Fibroblast of skin of back (primary cell): ENCODE measurements around the gene PLXNC1.

Source experiments
- DNase-seq: peaks from one replicate; pipeline ENCODE4 v3.0.0-alpha.2; 2013

The PLXNC1 gene

GRCh38 chr12:94162108-94162507 is 13.7 kb downstream of the PLXNC1 start:
- no peak for DNase-seq

GRCh38 chr12:94163850-94164249 is 15.5 kb downstream of the PLXNC1 start:
- DNase-seq: no peak

GRCh38 chr12:94165138-94165537 is 16.8 kb downstream of the PLXNC1 start:
- DNase-seq: no peak

- DNase-seq: no peak
Measured at GRCh38 chr12:94165670-94166364, 17.4 kb downstream of the PLXNC1 start.

- no peak for DNase-seq
Measured at GRCh38 chr12:94167071-94167755, 18.8 kb downstream of the PLXNC1 start.

DNA sequence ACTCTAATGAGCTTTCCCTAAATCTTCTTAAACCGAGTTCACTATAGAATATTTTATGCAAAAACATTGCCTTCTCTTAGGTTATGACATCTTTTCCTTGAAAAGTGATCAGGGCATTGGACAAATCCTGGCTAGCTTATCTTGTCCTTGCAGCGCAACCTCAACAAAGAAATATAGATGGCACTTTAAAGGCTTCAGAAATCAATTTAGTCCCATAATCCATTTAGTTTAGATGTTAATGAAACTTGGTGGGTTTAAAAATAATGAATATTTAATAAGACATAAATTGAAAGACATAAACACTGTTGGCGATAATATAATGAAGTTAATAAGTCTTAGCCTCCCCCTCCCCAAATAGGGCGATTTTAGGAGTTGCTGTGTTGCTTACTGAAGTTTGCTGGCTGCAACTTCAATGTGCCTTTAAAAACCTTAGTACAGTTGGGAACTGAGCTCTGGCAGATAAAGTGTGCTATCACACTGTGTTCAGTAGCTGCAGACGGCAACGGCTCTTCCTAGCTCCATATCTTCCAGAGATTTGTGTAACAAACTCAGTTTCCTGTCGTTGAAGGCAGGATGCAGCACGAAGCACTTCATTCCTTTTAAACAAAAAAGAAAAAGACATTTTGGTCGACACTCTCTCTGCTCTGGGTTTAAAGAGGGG is 19.5 kb downstream of the PLXNC1 start:
- no peak for DNase-seq

DNA sequence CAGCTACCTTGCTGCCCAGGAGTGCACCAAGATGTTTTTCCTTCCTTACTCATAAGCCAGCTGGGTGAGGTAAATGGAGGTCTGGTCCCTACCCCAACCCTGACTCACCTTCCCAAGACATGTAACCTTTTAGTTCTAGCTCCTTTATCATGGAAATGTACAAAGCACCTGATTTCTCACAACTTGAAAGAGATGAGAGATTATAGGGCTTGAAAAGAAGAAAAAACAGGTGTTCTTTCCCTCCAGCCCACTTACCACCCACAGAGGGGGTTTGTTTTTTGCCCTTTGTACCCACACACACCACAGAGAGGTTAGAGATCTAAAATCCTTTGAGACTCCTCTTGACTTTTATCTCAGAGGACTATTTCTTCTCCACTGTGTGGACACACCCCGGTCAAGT is 21.1 kb downstream of the PLXNC1 start:
- DNase-seq: no peak

GRCh38 chr12:94169966-94170689 is 21.8 kb downstream of the PLXNC1 start:
- DNase-seq: no peak

GRCh38 chr12:94170690-94171594 is 22.6 kb downstream of the PLXNC1 start:
- no peak for DNase-seq

- DNase-seq: peak; percentile 91
Measured at GRCh38 chr12:94171595-94171930, 23.2 kb downstream of the PLXNC1 start.

DNA sequence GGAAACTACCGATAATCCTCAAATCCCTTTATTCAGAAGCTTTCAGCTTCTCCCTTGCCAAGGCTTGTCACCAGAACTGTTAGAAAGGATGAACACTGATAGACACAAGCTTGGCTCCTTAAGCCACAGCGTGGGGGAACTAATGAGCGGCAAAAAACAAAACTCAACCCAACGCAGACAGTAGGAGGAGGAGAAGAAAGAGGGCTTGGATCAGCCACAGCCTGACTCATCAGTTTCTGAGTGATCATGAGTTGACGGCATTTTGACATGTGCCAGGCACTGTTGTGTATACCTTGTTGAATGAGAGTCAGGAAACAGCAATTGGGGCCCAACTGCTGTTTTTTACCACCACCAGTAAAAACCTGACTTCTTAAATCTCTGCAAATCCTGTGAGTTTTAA is 23.7 kb downstream of the PLXNC1 start:
- DNase-seq: peak; percentile 53

- peak; percentile 98 for DNase-seq
Measured at GRCh38 chr12:94172973-94173372, 24.6 kb downstream of the PLXNC1 start.

GRCh38 chr12:94173660-94174265 is 25.4 kb downstream of the PLXNC1 start:
- DNase-seq: no peak

DNA sequence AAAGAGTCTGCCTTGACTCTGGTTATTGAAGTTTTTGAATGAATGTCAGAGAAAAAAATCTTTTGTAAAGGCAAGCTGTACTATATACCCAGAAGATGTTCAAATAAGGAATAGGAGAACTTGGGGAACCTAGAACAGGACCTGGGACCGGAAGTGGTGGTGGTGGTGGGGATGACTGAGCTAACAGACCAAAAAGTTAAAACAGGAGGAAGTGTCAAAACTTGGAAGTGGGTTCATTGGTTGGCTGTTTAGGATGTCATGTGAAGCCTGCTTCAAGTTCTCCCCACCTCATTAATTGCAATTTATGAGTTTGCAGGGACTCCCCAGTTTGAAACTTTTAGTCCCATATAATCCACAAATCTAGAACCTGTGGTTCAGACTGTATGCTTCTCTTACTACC is 26.2 kb downstream of the PLXNC1 start:
- no peak for DNase-seq

GRCh38 chr12:94175763-94176668 is 27.6 kb downstream of the PLXNC1 start:
- no peak for DNase-seq

GRCh38 chr12:94178054-94178453 is 29.7 kb downstream of the PLXNC1 start:
- no peak for DNase-seq

GRCh38 chr12:94178882-94179281 is 30.5 kb downstream of the PLXNC1 start:
- no peak for DNase-seq

- DNase-seq: no peak
Measured at GRCh38 chr12:94179723-94180122, 31.3 kb downstream of the PLXNC1 start.

DNA sequence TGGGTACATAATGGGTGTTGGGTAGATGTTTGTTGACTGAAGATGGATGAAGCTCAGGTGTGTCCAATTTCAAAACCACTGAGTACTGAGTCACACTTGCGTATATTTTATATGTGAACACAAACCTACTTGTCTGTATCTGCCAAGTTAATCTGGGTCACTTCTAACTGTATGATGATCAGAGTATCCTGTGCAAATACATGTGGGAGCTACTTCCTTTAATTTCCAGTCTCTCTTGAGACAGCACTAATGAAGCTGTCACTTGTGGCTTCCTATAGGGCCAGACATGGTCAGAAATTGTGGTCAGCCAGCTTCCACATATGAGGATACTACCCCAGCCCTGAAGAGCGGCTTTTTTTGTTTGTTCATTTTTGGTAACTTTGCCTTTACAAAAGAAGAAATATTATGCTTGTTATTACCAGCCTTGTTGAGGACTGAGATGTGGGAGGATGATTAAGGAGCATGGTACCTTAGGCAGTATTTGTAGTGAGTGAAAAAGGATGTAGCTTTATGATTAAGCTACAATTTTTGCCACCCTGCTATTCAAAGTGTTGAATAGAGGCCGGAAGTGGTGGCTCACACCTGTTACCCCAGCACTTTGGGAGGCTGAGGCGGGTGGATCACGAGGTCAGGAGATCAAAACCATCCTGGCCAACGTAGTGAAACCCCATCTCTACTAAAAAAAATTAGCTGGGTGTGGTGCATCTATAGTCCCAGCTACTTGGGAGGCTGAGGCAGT is 32.4 kb downstream of the PLXNC1 start:
- no peak for DNase-seq
